ENCODE results near the gene NECTIN2.

GRCh38 chr19:44897835-44898234, 51.7 kb downstream of the NECTIN2 start:
- no peak for TF ChIP-seq CTCF (conservative IDR thresholded peaks at IDR 0.05; ENCODE audit: low read length)
- no peak for TF ChIP-seq EZH2phosphoT487 (IDR thresholded peaks at IDR 0.05; ENCODE audit: borderline replicate concordance, low read depth, low read length)
